HL-60 (cell line): ENCODE results near the gene BBS12.
A peak's percentile ranks its signal among the peaks of the same experiment; 100 is the strongest.

ENCODE experiments used
- DNase-seq, 2 experiments: peaks; one replicate each; pipeline ENCODE4 v3.0.0-alpha.2; 2010 to 2020; ENCODE audit warnings: low read depth in 1 of 2, low spot score in 1 of 2
- H3K27ac ChIP-seq: fragments of 250-450 bp; sonication (Bioruptor Pico); replicated peaks from 2 replicates; pipeline ENCODE4 v1.5.1; 2020; ENCODE audit warnings: mild to moderate bottlenecking, moderate library complexity
- H3K27me3 ChIP-seq: fragments of 250-450 bp; sonication (Bioruptor Pico); 2 replicates; pipeline ENCODE4 v1.5.1; 2021; ENCODE audit warnings: mild to moderate bottlenecking, moderate library complexity; ENCODE audit not compliant: insufficient read depth, poor library complexity, severe bottlenecking
- H3K4me3 ChIP-seq: replicated peaks from 2 replicates; pipeline ENCODE4 v1.5.1; 2011; ENCODE audit warnings: mild to moderate bottlenecking, control low read depth, low read length; ENCODE audit not compliant: insufficient read depth
- GABPA ChIP-seq: IDR thresholded peaks from 2 replicates; pipeline ENCODE4 v1.6.1; 2012; ENCODE audit warnings: low read depth
- POLR2AphosphoS5 ChIP-seq: IDR thresholded peaks from 2 replicates; pipeline ENCODE4 v1.6.1; 2012; ENCODE audit warnings: low read depth
- SPI1 ChIP-seq: IDR thresholded peaks from 2 replicates; pipeline ENCODE4 v1.6.1; 2012; ENCODE audit warnings: low read depth, mild to moderate bottlenecking, borderline replicate concordance
- TF ChIP-seq, protein P1 (sequence below): IDR thresholded peaks from 2 replicates; pipeline ENCODE4 v1.6.1; 2012; ENCODE audit warnings: low read depth; ENCODE audit not compliant: insufficient replicate concordance
- TF ChIP-seq, protein P2 (sequence below): IDR thresholded peaks from one replicate; pipeline ENCODE4 v1.5.1; 2011; ENCODE audit warnings: low read length, control low read depth, inconsistent platforms; ENCODE audit not compliant: insufficient read depth

Gene BBS12

DNA sequence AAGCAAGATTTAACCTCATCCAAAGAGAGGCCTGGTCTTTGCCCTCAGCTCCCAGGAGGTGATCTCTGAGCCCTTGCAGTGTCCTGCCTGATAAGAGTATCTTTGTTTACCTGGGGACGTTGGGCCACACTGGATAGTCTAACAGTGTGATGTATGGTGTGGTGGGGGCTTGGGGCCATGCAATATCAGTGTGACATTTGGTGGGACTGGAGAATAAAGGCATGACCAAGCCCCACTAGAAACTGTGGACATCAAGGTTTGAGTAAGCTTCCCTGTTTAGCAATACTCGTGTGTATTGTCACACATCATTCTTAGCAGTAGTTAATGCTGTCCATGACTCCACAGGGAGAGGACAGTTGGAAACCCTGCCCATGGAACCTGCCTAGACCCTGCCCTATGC lies 34.4 kb downstream of the BBS12 start:
- Histone ChIP-seq H3K27ac (no peak overlapping the region), H3K4me3 (no peak overlapping the region), H3K27me3 (no peaks in the 10 kb centered on the region)
- DNase-seq = peak in 1 of 2 experiments; percentile 8
- no peak for TF ChIP-seq SPI1
- TF ChIP-seq, protein P1, sequence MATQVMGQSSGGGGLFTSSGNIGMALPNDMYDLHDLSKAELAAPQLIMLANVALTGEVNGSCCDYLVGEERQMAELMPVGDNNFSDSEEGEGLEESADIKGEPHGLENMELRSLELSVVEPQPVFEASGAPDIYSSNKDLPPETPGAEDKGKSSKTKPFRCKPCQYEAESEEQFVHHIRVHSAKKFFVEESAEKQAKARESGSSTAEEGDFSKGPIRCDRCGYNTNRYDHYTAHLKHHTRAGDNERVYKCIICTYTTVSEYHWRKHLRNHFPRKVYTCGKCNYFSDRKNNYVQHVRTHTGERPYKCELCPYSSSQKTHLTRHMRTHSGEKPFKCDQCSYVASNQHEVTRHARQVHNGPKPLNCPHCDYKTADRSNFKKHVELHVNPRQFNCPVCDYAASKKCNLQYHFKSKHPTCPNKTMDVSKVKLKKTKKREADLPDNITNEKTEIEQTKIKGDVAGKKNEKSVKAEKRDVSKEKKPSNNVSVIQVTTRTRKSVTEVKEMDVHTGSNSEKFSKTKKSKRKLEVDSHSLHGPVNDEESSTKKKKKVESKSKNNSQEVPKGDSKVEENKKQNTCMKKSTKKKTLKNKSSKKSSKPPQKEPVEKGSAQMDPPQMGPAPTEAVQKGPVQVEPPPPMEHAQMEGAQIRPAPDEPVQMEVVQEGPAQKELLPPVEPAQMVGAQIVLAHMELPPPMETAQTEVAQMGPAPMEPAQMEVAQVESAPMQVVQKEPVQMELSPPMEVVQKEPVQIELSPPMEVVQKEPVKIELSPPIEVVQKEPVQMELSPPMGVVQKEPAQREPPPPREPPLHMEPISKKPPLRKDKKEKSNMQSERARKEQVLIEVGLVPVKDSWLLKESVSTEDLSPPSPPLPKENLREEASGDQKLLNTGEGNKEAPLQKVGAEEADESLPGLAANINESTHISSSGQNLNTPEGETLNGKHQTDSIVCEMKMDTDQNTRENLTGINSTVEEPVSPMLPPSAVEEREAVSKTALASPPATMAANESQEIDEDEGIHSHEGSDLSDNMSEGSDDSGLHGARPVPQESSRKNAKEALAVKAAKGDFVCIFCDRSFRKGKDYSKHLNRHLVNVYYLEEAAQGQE = no peak
- TF ChIP-seq POLR2AphosphoS5 = no peak
- TF ChIP-seq, protein P2, sequence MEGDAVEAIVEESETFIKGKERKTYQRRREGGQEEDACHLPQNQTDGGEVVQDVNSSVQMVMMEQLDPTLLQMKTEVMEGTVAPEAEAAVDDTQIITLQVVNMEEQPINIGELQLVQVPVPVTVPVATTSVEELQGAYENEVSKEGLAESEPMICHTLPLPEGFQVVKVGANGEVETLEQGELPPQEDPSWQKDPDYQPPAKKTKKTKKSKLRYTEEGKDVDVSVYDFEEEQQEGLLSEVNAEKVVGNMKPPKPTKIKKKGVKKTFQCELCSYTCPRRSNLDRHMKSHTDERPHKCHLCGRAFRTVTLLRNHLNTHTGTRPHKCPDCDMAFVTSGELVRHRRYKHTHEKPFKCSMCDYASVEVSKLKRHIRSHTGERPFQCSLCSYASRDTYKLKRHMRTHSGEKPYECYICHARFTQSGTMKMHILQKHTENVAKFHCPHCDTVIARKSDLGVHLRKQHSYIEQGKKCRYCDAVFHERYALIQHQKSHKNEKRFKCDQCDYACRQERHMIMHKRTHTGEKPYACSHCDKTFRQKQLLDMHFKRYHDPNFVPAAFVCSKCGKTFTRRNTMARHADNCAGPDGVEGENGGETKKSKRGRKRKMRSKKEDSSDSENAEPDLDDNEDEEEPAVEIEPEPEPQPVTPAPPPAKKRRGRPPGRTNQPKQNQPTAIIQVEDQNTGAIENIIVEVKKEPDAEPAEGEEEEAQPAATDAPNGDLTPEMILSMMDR = no peak
- TF ChIP-seq GABPA = no peak

DNA sequence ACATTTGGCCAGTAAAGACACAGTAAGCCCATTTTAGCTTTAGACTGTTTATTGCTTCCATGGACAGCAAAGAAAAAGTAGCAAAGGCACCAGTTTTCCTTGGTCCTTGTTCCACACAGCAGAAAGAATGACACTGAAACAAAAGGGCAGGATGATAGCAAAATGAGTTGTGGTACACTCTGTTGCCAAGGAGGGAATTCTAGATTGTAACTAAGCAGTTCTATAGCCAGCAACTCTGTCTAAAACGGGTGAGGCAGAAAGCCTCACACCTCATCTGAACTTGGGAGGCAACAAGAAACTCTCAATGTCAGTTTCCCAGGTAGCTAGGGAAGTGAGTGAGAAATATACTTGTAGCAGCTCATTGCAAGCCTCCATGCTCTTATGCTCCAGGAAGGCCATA lies 39.2 kb downstream of the BBS12 start:
- Histone ChIP-seq H3K27ac (no peak overlapping the region), H3K4me3 (no peak overlapping the region), H3K27me3 (no peaks in the 10 kb centered on the region)
- TF ChIP-seq POLR2AphosphoS5 (no peak), GABPA (no peak), SPI1 (no peak)
- TF ChIP-seq, protein P2 = no peak
- TF ChIP-seq, protein P1 = no peak
- DNase-seq = no peak

DNA sequence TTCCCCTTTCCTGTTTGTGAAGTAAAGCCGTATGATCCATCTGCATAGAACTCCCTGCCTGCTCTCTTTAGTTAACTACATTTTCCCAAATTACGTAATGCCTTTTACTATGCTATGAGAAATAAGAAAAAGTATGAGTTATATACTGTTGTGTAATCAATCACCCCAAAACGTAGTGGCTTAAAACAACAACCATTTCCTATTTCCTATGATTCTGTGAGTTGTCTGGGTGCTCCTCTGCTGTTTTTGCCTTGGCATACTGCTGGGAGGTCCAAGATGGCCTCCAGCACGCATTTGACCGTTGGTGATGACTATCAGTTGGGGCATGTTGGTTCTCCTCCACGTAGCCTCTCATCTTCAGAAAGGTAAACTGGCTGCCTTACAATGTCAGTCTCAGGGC lies 39.8 kb downstream of the BBS12 start:
- no peaks in the 10 kb centered on the region for H3K27me3 ChIP-seq
- no peak overlapping the region for H3K27ac ChIP-seq
- DNase-seq = no peak
- no peak overlapping the region for H3K4me3 ChIP-seq
- TF ChIP-seq SPI1 (no peak), POLR2AphosphoS5 (no peak), GABPA (no peak)
- TF ChIP-seq, protein P1 = no peak
- TF ChIP-seq, protein P2 = no peak
